Measurements from ENCODE around the gene C22orf15. TPM values are rescaled to one million over a fixed set of nuclear protein-coding genes. Genes with fewer than 3 reads are reported as not detected.
A peak's percentile ranks its signal among the peaks of the same experiment; 100 is the strongest.

Gene C22orf15
- total RNA-seq, 3 donors from 2014 or later: 0.44 TPM; not detected in 2

DNA sequence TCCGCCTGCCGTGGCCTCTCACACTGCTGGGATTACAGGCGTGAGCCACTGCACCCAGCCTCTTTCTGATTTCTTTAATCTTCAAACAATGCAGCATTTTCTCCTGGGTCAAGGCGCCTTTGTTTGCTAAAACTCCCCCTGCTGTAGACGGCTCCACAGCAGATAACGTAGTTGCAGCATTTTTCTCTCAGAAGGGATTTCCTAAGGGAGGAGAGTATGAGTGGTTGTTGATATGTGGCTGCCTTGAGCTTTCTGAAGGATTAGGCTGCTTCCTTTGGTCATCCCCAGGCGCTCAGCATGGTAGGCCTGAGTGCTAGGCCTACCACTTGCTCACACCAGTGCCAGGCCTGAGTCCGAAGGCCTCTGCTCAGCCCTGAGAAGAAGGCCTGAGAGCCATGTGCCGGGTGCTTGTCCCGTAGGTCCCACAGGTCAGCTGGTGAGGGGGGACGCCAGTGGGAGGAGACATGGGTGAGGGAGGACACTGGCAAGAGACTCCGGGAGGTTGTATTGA, 42.0 kb downstream of the C22orf15 start:
- intact Hi-C loops (cut with DNase I, micrococcal nuclease): no loop called here
- DNase-seq: peak in 1 of 3 donors; percentile 25
- H3K4me3 ChIP-seq: no peak overlapping the region
- H3K4me1 ChIP-seq (ENCODE audit: low read depth): no peaks in the 10 kb centered on the region
- ATAC-seq: no peak
- no peaks in the 10 kb centered on the region for H3K9me3 ChIP-seq
- peaks cover 3% of the 10 kb centered on the region for H3K36me3 ChIP-seq (ENCODE audit: low read depth)
- TF ChIP-seq CTCF (IDR thresholded peaks at IDR 0.05): no peak

GRCh38 chr22:23806837-23807236, 44.0 kb downstream of the C22orf15 start:
- no peaks in the 10 kb centered on the region for H3K9me3 ChIP-seq
- H3K4me1 ChIP-seq (ENCODE audit: low read depth): no peaks in the 10 kb centered on the region
- no peak overlapping the region for H3K4me3 ChIP-seq
- no peak for ATAC-seq
- intact Hi-C loops (cut with DNase I, micrococcal nuclease): no loop called here
- no peak for TF ChIP-seq CTCF (IDR thresholded peaks at IDR 0.05)
- peaks cover 3% of the 10 kb centered on the region for H3K36me3 ChIP-seq (ENCODE audit: low read depth)
- DNase-seq: no peak

DNA sequence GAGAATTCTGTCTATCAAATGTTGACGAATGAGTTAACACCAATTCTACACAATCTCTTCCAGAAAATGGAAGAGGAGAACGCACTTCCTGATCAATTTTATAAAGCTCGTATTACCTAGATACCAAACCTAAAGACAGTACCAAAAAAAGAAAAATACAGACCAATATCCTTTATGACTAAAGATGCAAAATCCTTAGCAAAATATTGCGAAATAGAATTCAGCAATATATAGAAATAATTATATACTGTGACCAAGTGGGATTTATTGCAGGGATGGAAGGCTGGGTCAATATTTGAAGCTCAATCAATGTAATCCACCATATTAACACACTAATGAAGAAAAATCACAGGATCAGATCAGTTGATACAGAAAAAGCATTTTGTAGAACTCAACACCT, 49.6 kb downstream of the C22orf15 start:
- DNase-seq: no peak
- no peaks in the 10 kb centered on the region for H3K9me3 ChIP-seq
- intact Hi-C loops (cut with DNase I, micrococcal nuclease): no loop called here
- H3K36me3 ChIP-seq (ENCODE audit: low read depth): peaks cover 5% of the 10 kb centered on the region
- no peak for TF ChIP-seq CTCF (IDR thresholded peaks at IDR 0.05)
- no peak overlapping the region for H3K4me3 ChIP-seq
- no peaks in the 10 kb centered on the region for H3K4me1 ChIP-seq (ENCODE audit: low read depth)
- ATAC-seq: no peak

Other genes starting within 250 kb of the C22orf15 start
- not detected for gene IGLL1, start 182.7 kb upstream of the C22orf15 start, total RNA-seq
- gene DRICH1, start 130.7 kb upstream of the C22orf15 start, total RNA-seq: 1 to 10 TPM in 1 of 3 donors, under 1 TPM in 2; 0.65 to 1.9 (median 0.85) TPM
- gene RGL4, start 72.0 kb upstream of the C22orf15 start, total RNA-seq: under 1 TPM in 2 of 3 donors, not detected in 1; 0.29 to 0.34 TPM
- gene ZNF70, start 11.9 kb upstream of the C22orf15 start, total RNA-seq: 1 to 10 TPM; 3.4 to 7.5 (median 3.7) TPM
- gene VPREB3, start 8.6 kb upstream of the C22orf15 start, total RNA-seq: 1 to 10 TPM in 2 of 3 donors, under 1 TPM in 1; 0.79 to 1.8 (median 1.2) TPM
- 100 to 1,000 TPM; 279 to 464 (median 462) TPM for gene CHCHD10, start 5.0 kb downstream of the C22orf15 start, total RNA-seq
- 1 to 10 TPM; 2.0 to 6.3 (median 4.0) TPM for gene MMP11, start 9.9 kb downstream of the C22orf15 start, total RNA-seq
- 10 to 100 TPM; 60.1 to 85.1 (median 69.3) TPM for gene SMARCB1, start 24.0 kb downstream of the C22orf15 start, total RNA-seq
- 10 to 100 TPM in 1 of 3 donors, 1 to 10 TPM in 2; 4.4 to 18.8 (median 7.9) TPM for gene DERL3, start 76.0 kb downstream of the C22orf15 start, total RNA-seq
- gene SLC2A11, start 94.9 kb downstream of the C22orf15 start, total RNA-seq: 10 to 100 TPM; 11.5 to 14.7 (median 12.5) TPM
- gene MIF, start 131.4 kb downstream of the C22orf15 start, total RNA-seq: 100 to 1,000 TPM; 142 to 414 (median 209) TPM
- 1 to 10 TPM; 1.1 to 4.5 (median 2.0) TPM for gene GSTT2B, start 198.2 kb downstream of the C22orf15 start, total RNA-seq
- 1 to 10 TPM in 2 of 3 donors, not detected in 1; 3.8 to 4.0 TPM for gene DDTL, start 203.9 kb downstream of the C22orf15 start, total RNA-seq
- gene DDT, start 211.5 kb downstream of the C22orf15 start, total RNA-seq: 100 to 1,000 TPM; 151 to 232 (median 190) TPM
- gene GSTT2, start 217.1 kb downstream of the C22orf15 start, total RNA-seq: not detected
- gene GSTT4, start 242.5 kb downstream of the C22orf15 start, total RNA-seq: not detected
- 10 to 100 TPM; 66.8 to 87.4 (median 79.2) TPM for gene CABIN1, start 248.3 kb downstream of the C22orf15 start, total RNA-seq

All from mucosa of descending colon (tissue), 3 donors.